ENCODE measurements around the gene IGLL5.

The IGLL5 gene

GRCh38 chr22:22839570-22840314 is 47.9 kb upstream of the IGLL5 start:
- POLR2A ChIA-PET = no interaction called here
- Histone ChIP-seq H3K27ac (ENCODE audit: extremely low read depth, low read depth, low read length) (no peak overlapping the region), H3K9me3 (ENCODE audit: control insufficient read depth, insufficient read depth, low read depth, low read length) (no peaks in the 10 kb centered on the region), H3K36me3 (ENCODE audit: control insufficient read depth in 2 of 2, insufficient read depth in 1 of 2, low read length in 2 of 2) (no peaks in the 10 kb centered on the region), H3K4me1 (ENCODE audit: control insufficient read depth, insufficient read depth, low read length) (no peaks in the 10 kb centered on the region), H3K4me3 (ENCODE audit: low read depth, low read length) (no peak overlapping the region)
- CTCF ChIA-PET = interaction anchor here (0.8 to 2.7 kb wide), 5 partner anchors 9 to 264 kb away, joined by 4 to 18 read pairs (median 5); no protein-coding TSS in a partner anchor
- no peak for TF ChIP-seq ZNF530 (tag by site-specific recombination; IDR thresholded peaks at IDR 0.05; ENCODE audit: low read depth)
- peak; percentile 51; the same call in 1 of the 2 replicates for TF ChIP-seq ZNF133 (tag by site-specific recombination; IDR thresholded peaks at IDR 0.05)
- no peak for TF ChIP-seq GLI2 (tag by site-specific recombination; IDR thresholded peaks at IDR 0.05; ENCODE audit: borderline replicate concordance, low read depth)

GRCh38 chr22:22840780-22841179 is 46.8 kb upstream of the IGLL5 start:
- Histone ChIP-seq H3K36me3 (ENCODE audit: control insufficient read depth in 2 of 2, insufficient read depth in 1 of 2, low read length in 2 of 2) (no peaks in the 10 kb centered on the region), H3K4me3 (ENCODE audit: low read depth, low read length) (no peak overlapping the region), H3K4me1 (ENCODE audit: control insufficient read depth, insufficient read depth, low read length) (no peaks in the 10 kb centered on the region), H3K9me3 (ENCODE audit: control insufficient read depth, insufficient read depth, low read depth, low read length) (no peaks in the 10 kb centered on the region), H3K27ac (ENCODE audit: extremely low read depth, low read depth, low read length) (no peak overlapping the region)
- POLR2A ChIA-PET = no interaction called here
- CTCF ChIA-PET = no interaction called here
- TF ChIP-seq ZNF223 (tag by site-specific recombination; IDR thresholded peaks at IDR 0.05) (no peak), ZNF692 (tag by site-specific recombination; IDR thresholded peaks at IDR 0.05) (no peak), ZNF626 (tag by site-specific recombination; IDR thresholded peaks at IDR 0.05) (no peak), GLI2 (tag by site-specific recombination; IDR thresholded peaks at IDR 0.05; ENCODE audit: borderline replicate concordance, low read depth) (no peak), ZNF121 (tag by site-specific recombination; IDR thresholded peaks at IDR 0.05) (no peak), HOXD13 (CRISPR knock-in tag; IDR thresholded peaks at IDR 0.05; ENCODE audit: borderline replicate concordance) (no peak), ZSCAN16 (tag by site-specific recombination; IDR thresholded peaks at IDR 0.05) (no peak), ZNF146 (tag by site-specific recombination; IDR thresholded peaks at IDR 0.05) (no peak), ZNF558 (tag by site-specific recombination; IDR thresholded peaks at IDR 0.05) (no peak), ZBTB21 (tag by site-specific recombination; IDR thresholded peaks at IDR 0.05) (no peak), IKZF3 (tag by site-specific recombination; IDR thresholded peaks at IDR 0.05) (no peak), ZSCAN30 (tag by site-specific recombination; IDR thresholded peaks at IDR 0.05) (no peak), KLF10 (tag by site-specific recombination; IDR thresholded peaks at IDR 0.05) (no peak)

- no peaks in the 10 kb centered on the region for H3K9me3 ChIP-seq (ENCODE audit: control insufficient read depth, insufficient read depth, low read depth, low read length)
- no peak overlapping the region for H3K27ac ChIP-seq (ENCODE audit: extremely low read depth, low read depth, low read length)
- CTCF ChIA-PET = no interaction called here
- H3K4me3 ChIP-seq (ENCODE audit: low read depth, low read length) = no peak overlapping the region
- POLR2A ChIA-PET = no interaction called here
- H3K4me1 ChIP-seq (ENCODE audit: control insufficient read depth, insufficient read depth, low read length) = no peaks in the 10 kb centered on the region
- no peaks in the 10 kb centered on the region for H3K36me3 ChIP-seq (ENCODE audit: control insufficient read depth in 2 of 2, insufficient read depth in 1 of 2, low read length in 2 of 2)
- TF ChIP-seq ZNF433 (tag by site-specific recombination; IDR thresholded peaks at IDR 0.05; ENCODE audit: low read depth) (no peak), ZNF24 (tag by site-specific recombination; IDR thresholded peaks at IDR 0.05) (no peak), ZNF514 (tag by site-specific recombination; IDR thresholded peaks at IDR 0.05) (no peak), ZNF704 (tag by site-specific recombination; IDR thresholded peaks at IDR 0.05) (no peak), ZNF18 (tag by site-specific recombination; IDR thresholded peaks at IDR 0.05) (no peak), ZNF394 (tag by site-specific recombination; IDR thresholded peaks at IDR 0.05; ENCODE audit: borderline replicate concordance) (no peak), ZFP41 (tag by site-specific recombination; IDR thresholded peaks at IDR 0.05; ENCODE audit: borderline replicate concordance) (no peak), SCRT2 (tag by site-specific recombination; IDR thresholded peaks at IDR 0.05) (no peak), ZNF555 (tag by site-specific recombination; conservative IDR thresholded peaks at IDR 0.05) (no peak), HIC1 (tag by site-specific recombination; IDR thresholded peaks at IDR 0.05) (no peak), GLIS1 (tag by site-specific recombination; IDR thresholded peaks at IDR 0.05) (no peak), GLI2 (tag by site-specific recombination; IDR thresholded peaks at IDR 0.05; ENCODE audit: borderline replicate concordance, low read depth) (no peak)
Measured at GRCh38 chr22:22841598-22841997, 46.0 kb upstream of the IGLL5 start.
